AG04450 (cell line): ENCODE data around the gene NME7. TPM values are rescaled to one million over a fixed set of nuclear protein-coding genes. Genes with fewer than 3 reads are reported as not detected.

Experiments
- CTCF ChIA-PET: fragments of 300-600, 350-600 bp; formaldehyde crosslinking; extraction: SDS; loops from one replicate; lab custom pipeline; 2022; ENCODE audit warnings: antibody characterized with exemption, inconsistent platforms; lab: Charles Lee
- POLR2A ChIA-PET: fragments of 350-600 bp; formaldehyde crosslinking; extraction: SDS; loops from one replicate; lab custom pipeline; 2021; ENCODE audit warnings: antibody characterized with exemption, inconsistent platforms; lab: Yijun Ruan, JAX
- DNase-seq: peaks from one replicate; pipeline ENCODE4 v3.0.0-alpha.2; 2011; ENCODE audit warnings: low read depth, low spot score
- H3K27ac ChIP-seq: one replicate; pipeline ENCODE4 v1.5.1; 2012; ENCODE audit warnings: low read depth, low read length, control low read depth
- H3K27me3 ChIP-seq: one replicate; pipeline ENCODE4 v1.6.0; 2012; ENCODE audit warnings: low read length; ENCODE audit not compliant: control insufficient read depth, insufficient read depth
- H3K4me3 ChIP-seq: 2 replicates; pipeline ENCODE4 v1.5.1; 2011; ENCODE audit warnings: mild to moderate bottlenecking, low read depth, low read length, control low read depth
- H3K9me3 ChIP-seq: 2 replicates; pipeline ENCODE4 v1.5.1; 2012; ENCODE audit warnings: low read length; ENCODE audit not compliant: control insufficient read depth, insufficient read depth
- polyA plus RNA-seq: library from polyadenylated mRNA; depleted of rRNA; stranded (reverse); fragments of >200 nt; gene quantifications from 2 replicates; pipeline ENCODE4 v1.2.3, GENCODE V29; 2011
- TF ChIP-seq, protein P1 (sequence below): IDR thresholded peaks from 2 replicates; pipeline ENCODE4 v1.5.1; 2011; ENCODE audit warnings: low read depth, low read length, control low read depth, inconsistent platforms

NME7 gene
- polyA plus RNA-seq, 1 experiment: 27.3 TPM

- H3K9me3 ChIP-seq: no peaks in the 10 kb centered on the region
- TF ChIP-seq, protein P1, sequence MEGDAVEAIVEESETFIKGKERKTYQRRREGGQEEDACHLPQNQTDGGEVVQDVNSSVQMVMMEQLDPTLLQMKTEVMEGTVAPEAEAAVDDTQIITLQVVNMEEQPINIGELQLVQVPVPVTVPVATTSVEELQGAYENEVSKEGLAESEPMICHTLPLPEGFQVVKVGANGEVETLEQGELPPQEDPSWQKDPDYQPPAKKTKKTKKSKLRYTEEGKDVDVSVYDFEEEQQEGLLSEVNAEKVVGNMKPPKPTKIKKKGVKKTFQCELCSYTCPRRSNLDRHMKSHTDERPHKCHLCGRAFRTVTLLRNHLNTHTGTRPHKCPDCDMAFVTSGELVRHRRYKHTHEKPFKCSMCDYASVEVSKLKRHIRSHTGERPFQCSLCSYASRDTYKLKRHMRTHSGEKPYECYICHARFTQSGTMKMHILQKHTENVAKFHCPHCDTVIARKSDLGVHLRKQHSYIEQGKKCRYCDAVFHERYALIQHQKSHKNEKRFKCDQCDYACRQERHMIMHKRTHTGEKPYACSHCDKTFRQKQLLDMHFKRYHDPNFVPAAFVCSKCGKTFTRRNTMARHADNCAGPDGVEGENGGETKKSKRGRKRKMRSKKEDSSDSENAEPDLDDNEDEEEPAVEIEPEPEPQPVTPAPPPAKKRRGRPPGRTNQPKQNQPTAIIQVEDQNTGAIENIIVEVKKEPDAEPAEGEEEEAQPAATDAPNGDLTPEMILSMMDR: no peak
- DNase-seq: no peak
- peak overlapping the region; percentile 82 for H3K4me3 ChIP-seq
- H3K27ac ChIP-seq: peak overlapping the region; percentile 39
- ChIA-PET POLR2A (interaction anchor here (0.6 to 3.3 kb wide), 5 partner anchors 10 to 1956 kb away, joined by 3 to 15 read pairs (median 4); partner anchors contain the start of genes BLZF1 and NME7), CTCF (interaction anchor here (0.7 to 1.4 kb wide), 6 partner anchors 9 to 764 kb away, joined by 3 to 7 read pairs (median 4); no protein-coding TSS in a partner anchor)
- H3K27me3 ChIP-seq: peaks cover 6% of the 10 kb centered on the region
Measured at GRCh38 chr1:169106921-169107602, 260.5 kb downstream of the NME7 start.

DNA sequence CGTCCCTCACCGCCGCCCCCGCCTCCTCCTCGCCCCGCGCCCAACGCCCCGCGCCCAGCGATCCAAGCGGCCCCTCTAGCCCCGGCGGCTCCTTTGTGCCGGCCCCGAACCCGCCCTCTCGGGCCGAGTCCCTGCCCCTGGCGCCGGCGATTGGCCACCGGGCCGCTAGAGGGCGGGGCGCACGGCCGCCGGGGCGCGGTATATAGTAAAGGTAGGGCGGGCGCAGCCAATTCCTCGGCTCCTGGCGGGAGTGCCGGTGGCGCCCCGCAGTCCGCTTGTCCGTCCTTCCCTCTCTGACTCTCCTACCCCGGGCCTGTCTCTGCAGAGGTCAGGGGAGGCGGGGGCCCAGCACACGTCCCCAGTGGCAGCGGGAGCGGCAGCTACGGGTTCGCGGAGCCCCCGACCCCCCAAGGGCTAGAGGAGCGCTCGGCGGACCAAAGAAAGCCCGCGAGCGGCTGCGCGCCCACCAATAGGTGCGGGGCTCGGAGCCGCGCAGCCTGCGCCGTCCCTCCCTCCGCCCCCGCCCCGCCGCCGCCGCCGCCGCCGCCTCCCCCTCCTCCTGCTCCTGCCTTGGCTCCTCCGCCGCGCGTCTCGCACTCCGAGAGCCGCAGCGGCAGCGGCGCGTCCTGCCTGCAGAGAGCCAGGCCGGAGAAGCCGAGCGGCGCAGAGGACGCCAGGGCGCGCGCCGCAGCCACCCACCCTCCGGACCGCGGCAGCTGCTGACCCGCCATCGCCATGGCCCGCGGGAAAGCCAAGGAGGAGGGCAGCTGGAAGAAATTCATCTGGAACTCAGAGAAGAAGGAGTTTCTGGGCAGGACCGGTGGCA, 261.3 kb downstream of the NME7 start, which contains the start of gene ATP1B1:
ATP1B1 (plus strand) TSS at position 596 of the 826 bp plus-strand sequence; CDS start at position 736, 140 bp downstream.
- H3K9me3 ChIP-seq: no peaks in the 10 kb centered on the region
- H3K27ac ChIP-seq: peak within 1 kb of the TSS; percentile 52
- ChIA-PET POLR2A (interaction anchor here (0.6 to 3.3 kb wide), 4 partner anchors 13 to 1957 kb away, joined by 3 to 15 read pairs (median 6); partner anchors contain the start of genes BLZF1 and NME7), CTCF (interaction anchor here (0.9 to 1.4 kb wide), 4 partner anchors 10 to 243 kb away, joined by 4 to 7 read pairs (median 4); no protein-coding TSS in a partner anchor)
- TF ChIP-seq, protein P1: peak; percentile 32; the same call in 1 of the 2 replicates
- peak within 1 kb of the TSS; percentile 82 for H3K4me3 ChIP-seq
- DNase-seq: peak; percentile 26
- H3K27me3 ChIP-seq: peaks cover 6% of the 10 kb centered on the region

DNA sequence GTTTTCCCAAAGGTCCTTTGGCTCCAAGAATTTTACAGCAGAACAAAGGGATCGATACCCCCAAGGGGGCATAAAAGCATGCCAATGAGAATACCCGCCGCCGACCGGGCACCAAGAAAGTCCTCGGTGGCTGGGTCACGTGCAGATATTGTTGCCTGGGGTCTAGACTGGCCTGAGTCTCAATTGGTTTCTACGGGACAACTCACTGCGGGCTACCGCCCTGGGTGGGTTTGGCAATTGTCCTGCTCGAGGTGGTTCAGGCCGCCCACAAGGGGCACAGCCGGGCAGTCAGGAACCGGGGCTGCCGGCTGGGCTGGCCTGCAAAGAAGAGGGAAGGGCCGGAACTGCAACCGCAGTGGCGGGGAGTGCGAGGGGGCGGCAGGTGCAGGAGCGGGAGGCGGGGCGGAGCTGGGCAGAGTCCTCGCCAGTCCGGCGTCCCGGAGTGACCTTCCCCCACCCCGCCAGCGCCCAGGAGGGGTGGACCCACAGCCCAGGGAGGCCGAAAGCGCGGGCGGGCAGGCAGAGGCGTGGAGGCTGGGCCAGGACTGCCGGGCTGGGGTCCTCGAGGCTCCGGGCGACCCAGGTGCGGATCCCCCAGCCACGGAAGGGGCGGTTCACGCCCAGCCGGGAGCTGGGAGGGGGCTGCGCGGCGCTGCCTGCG, 262.0 kb downstream of the NME7 start:
- peak overlapping the region; percentile 82 for H3K4me3 ChIP-seq
- DNase-seq: no peak
- no peak overlapping the region for H3K27ac ChIP-seq
- CTCF ChIA-PET: interaction anchor here (0.6 to 1.4 kb wide), 3 partner anchors 10 to 442 kb away, joined by 3 to 7 read pairs (median 4); no protein-coding TSS in a partner anchor
- TF ChIP-seq, protein P1: no peak
- H3K9me3 ChIP-seq: no peaks in the 10 kb centered on the region
- H3K27me3 ChIP-seq: peaks cover 6% of the 10 kb centered on the region
- POLR2A ChIA-PET: interaction anchor here (1.5 to 3.3 kb wide), 2 partner anchors 14 to 262 kb away, joined by 4 to 15 read pairs; partner anchors contain the start of genes BLZF1 and NME7

DNA sequence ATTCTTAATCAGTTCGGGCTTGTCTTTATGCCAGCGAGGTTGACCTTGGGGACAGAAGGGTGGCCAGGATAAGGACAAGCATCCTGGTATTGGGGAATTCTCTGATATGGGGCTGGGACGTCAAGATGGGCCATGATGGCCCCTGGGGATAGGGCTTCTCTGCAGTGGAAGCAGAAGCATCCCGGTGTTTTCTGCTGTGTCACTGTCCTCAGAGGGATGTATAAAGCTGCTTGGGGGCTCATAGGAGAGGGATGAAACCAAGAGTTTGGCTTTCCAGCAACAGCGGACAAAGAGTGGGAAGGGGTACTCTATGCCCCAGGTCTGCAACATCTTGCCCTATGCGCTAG, 262.5 kb downstream of the NME7 start:
- TF ChIP-seq, protein P1: no peak
- Histone ChIP-seq H3K27ac (no peak overlapping the region), H3K9me3 (no peaks in the 10 kb centered on the region), H3K4me3 (no peak overlapping the region), H3K27me3 (peaks cover 6% of the 10 kb centered on the region)
- DNase-seq: no peak
- ChIA-PET CTCF (interaction anchor here (0.6 kb wide), 1 partner anchor 442 kb away, joined by 3 read pairs; no protein-coding TSS in a partner anchor), POLR2A (no interaction called here)
